H1 (cell line): Measurements from ENCODE around the gene GSKIP. TPM values are rescaled to one million over a fixed set of nuclear protein-coding genes. Genes with fewer than 3 reads are reported as not detected.
A peak's percentile ranks its signal among the peaks of the same experiment; 100 is the strongest.

Experiments used
- CTCF ChIA-PET: fragments of 300-600 bp; sonication (Branson Sonifier 250); formaldehyde crosslinking; loops from one replicate; lab custom pipeline; 2021; ENCODE audit not compliant: partially characterized antibody; lab: Charles Lee
- POLR2A ChIA-PET: fragments of 300-600 bp; sonication (Branson Sonifier 250); formaldehyde crosslinking; loops from one replicate; lab custom pipeline; 2021; ENCODE audit warnings: inconsistent platforms; ENCODE audit not compliant: partially characterized antibody; lab: Charles Lee
- DNase-seq, 2 experiments: peaks; one replicate each; pipeline versions ENCODE4 v3.0.0 to v3.0.0-alpha.2; 2010 to 2022; ENCODE audit warnings: low spot score in 2 of 2, low read depth in 1 of 2, mixed read lengths in 1 of 2
- FAIRE-seq: peaks from 2 replicates; lab custom pipeline; 2011; peaks lifted over from hg19 to GRCh38; lab: Jason Lieb, UNC
- H2AFZ ChIP-seq: 2 replicates; pipeline ENCODE4 v1.8.1; 2012; ENCODE audit warnings: low read length, inconsistent platforms
- H2AK5ac ChIP-seq: 2 replicates; pipeline ENCODE4 v1.6.1; 2013; ENCODE audit warnings: low read depth, low read length
- H2BK120ac ChIP-seq: replicated peaks from 2 replicates; pipeline ENCODE3; 2013; ENCODE audit warnings: low read depth, low read length, inconsistent platforms
- H2BK12ac ChIP-seq: 2 replicates; pipeline ENCODE4 v1.6.1; 2013; ENCODE audit warnings: low read depth, low read length
- H2BK15ac ChIP-seq: 2 replicates; pipeline ENCODE4 v1.6.1; 2013; ENCODE audit warnings: low read length
- H2BK20ac ChIP-seq: 2 replicates; pipeline ENCODE4 v1.6.1; 2013; ENCODE audit warnings: low read length
- H2BK5ac ChIP-seq: 2 replicates; pipeline ENCODE4 v1.6.1; 2013; ENCODE audit warnings: low read depth, low read length
- H3K14ac ChIP-seq: 2 replicates; pipeline ENCODE4 v1.6.1; 2013; ENCODE audit warnings: inconsistent platforms; ENCODE audit not compliant: insufficient read length
- H3K18ac ChIP-seq: 2 replicates; pipeline ENCODE4 v1.6.1; 2013; ENCODE audit warnings: low read length; ENCODE audit errors: extremely low read depth
- H3K23ac ChIP-seq: 2 replicates; pipeline ENCODE4 v1.6.1; 2013; ENCODE audit warnings: inconsistent platforms; ENCODE audit not compliant: insufficient read length
- H3K23me2 ChIP-seq: 2 replicates; pipeline ENCODE4 v1.6.1; 2013; ENCODE audit warnings: low read depth, low read length
- H3K27ac ChIP-seq: 2 replicates; pipeline ENCODE4 v1.6.1; 2011; ENCODE audit warnings: low read depth, low read length, inconsistent platforms
- H3K27me3 ChIP-seq, 4 experiments: replicated peaks in 1 of 4; 1 replicate in 1 of 4; 2 replicates in 3 of 4; pipeline versions ENCODE4 v1.6.1 to v1.8.1; 2011 to 2013; ENCODE audit warnings: low read length in 3 of 4, mild to moderate bottlenecking in 3 of 4, inconsistent platforms in 2 of 4, mixed read lengths in 2 of 4, moderate library complexity in 1 of 4; ENCODE audit not compliant: control insufficient read depth in 3 of 4, insufficient read depth in 3 of 4; ENCODE audit errors: extremely low read depth in 1 of 4
- H3K36me3 ChIP-seq, 4 experiments: 2 replicates each; pipeline versions ENCODE4 v1.6.1 to v1.8.1; 2011 to 2013; ENCODE audit warnings: mild to moderate bottlenecking in 4 of 4, low read length in 3 of 4, moderate library complexity in 2 of 4, control low read depth in 1 of 4, inconsistent platforms in 1 of 4; ENCODE audit not compliant: insufficient read depth in 4 of 4, control insufficient read depth in 2 of 4
- H3K4ac ChIP-seq: replicated peaks from 2 replicates; pipeline ENCODE3; 2013; ENCODE audit warnings: low read length, low read depth, mixed read lengths, inconsistent platforms; ENCODE audit not compliant: insufficient read length
- H3K4me1 ChIP-seq, 4 experiments: replicated peaks in 1 of 4; 1 replicate in 1 of 4; 2 replicates in 3 of 4; pipeline versions ENCODE4 v1.6.1 to v1.8.1; 2011 to 2013; ENCODE audit warnings: low read length in 3 of 4, inconsistent platforms in 2 of 4, mixed read lengths in 1 of 4; ENCODE audit not compliant: insufficient read depth in 4 of 4, control insufficient read depth in 3 of 4
- H3K4me2 ChIP-seq, 2 experiments: 2 replicates each; pipeline versions ENCODE4 v1.6.1 to v1.8.1; 2011 to 2013; ENCODE audit warnings: low read depth in 2 of 2, low read length in 2 of 2, control low read depth in 1 of 2, inconsistent platforms in 1 of 2, mild to moderate bottlenecking in 1 of 2; ENCODE audit not compliant: insufficient read depth in 1 of 2
- H3K4me3 ChIP-seq, 4 experiments: fragments of 200-600, 300-600 bp in 1 of 4; sonication (generic), shearing (Covaris generic), sonication (Bioruptor Twin) in 1 of 4; 2 replicates each; pipeline versions ENCODE4 v1.5.1 to v1.8.1; 2011 to 2016; ENCODE audit warnings: low read length in 4 of 4, low read depth in 3 of 4, control low read depth in 2 of 4, inconsistent platforms in 2 of 4, mild to moderate bottlenecking in 2 of 4, mixed read lengths in 1 of 4, moderate library complexity in 1 of 4; ENCODE audit not compliant: insufficient read depth in 2 of 4; ENCODE audit errors: extremely low read depth in 1 of 4
- H3K56ac ChIP-seq: replicated peaks from 2 replicates; pipeline ENCODE3; 2013; ENCODE audit warnings: low read depth, mild to moderate bottlenecking, mixed read lengths, low read length, inconsistent platforms; ENCODE audit not compliant: insufficient read length
- H3K79me1 ChIP-seq: 2 replicates; pipeline ENCODE4 v1.6.1; 2013; ENCODE audit warnings: low read depth, low read length, control low read depth
- H3K79me2 ChIP-seq, 2 experiments: 2 replicates each; pipeline versions ENCODE4 v1.6.1 to v1.8.1; 2012 to 2013; ENCODE audit warnings: low read length in 2 of 2, mild to moderate bottlenecking in 2 of 2, inconsistent platforms in 1 of 2; ENCODE audit not compliant: insufficient read depth in 2 of 2, control insufficient read depth in 1 of 2
- H3K9ac ChIP-seq, 4 experiments: replicated peaks in 1 of 4; 1 replicate in 1 of 4; 2 replicates in 3 of 4; pipeline versions ENCODE4 v1.6.1 to v1.8.1; 2011 to 2013; ENCODE audit warnings: low read depth in 3 of 4, low read length in 3 of 4, control low read depth in 2 of 4, mild to moderate bottlenecking in 2 of 4, moderate library complexity in 2 of 4, inconsistent platforms in 1 of 4; ENCODE audit errors: extremely low read depth in 1 of 4
- H3K9me3 ChIP-seq, 2 experiments: 2 replicates each; pipeline versions ENCODE4 v1.6.1 to v1.8.1; 2012 to 2013; ENCODE audit warnings: mild to moderate bottlenecking in 2 of 2, moderate library complexity in 2 of 2, control low read depth in 1 of 2, inconsistent platforms in 1 of 2, low read depth in 1 of 2, low read length in 1 of 2, mixed read lengths in 1 of 2; ENCODE audit not compliant: insufficient read depth in 2 of 2
- H4K20me1 ChIP-seq, 2 experiments: replicated peaks in 1 of 2; 2 replicates each; pipeline versions ENCODE3 to v1.8.1; 2011 to 2013; ENCODE audit warnings: inconsistent platforms in 2 of 2, low read length in 2 of 2, mild to moderate bottlenecking in 1 of 2; ENCODE audit not compliant: insufficient read depth in 2 of 2, control insufficient read depth in 1 of 2
- H4K5ac ChIP-seq: 2 replicates; pipeline ENCODE4 v1.6.1; 2013; ENCODE audit warnings: low read length, low read depth, mixed read lengths, inconsistent platforms; ENCODE audit not compliant: insufficient read length
- H4K8ac ChIP-seq: 2 replicates; pipeline ENCODE4 v1.8.0; 2013; ENCODE audit warnings: mild to moderate bottlenecking, moderate library complexity, low read length, inconsistent platforms; ENCODE audit not compliant: insufficient read depth; ENCODE audit errors: extremely low read depth
- H4K91ac ChIP-seq: replicated peaks from 2 replicates; pipeline ENCODE3; 2013; ENCODE audit warnings: low read length, mixed read lengths, inconsistent platforms; ENCODE audit not compliant: insufficient read length
- EGR1 ChIP-seq: IDR thresholded peaks from 2 replicates; pipeline ENCODE4 v1.6.1; 2011; ENCODE audit warnings: low read depth, low read length, borderline replicate concordance
- KDM1A ChIP-seq: fragments of 200-600, 300-600 bp; sonication (generic); IDR thresholded peaks from 2 replicates; pipeline ENCODE4 v1.7.1; 2016; ENCODE audit warnings: mild to moderate bottlenecking, low read length, borderline replicate concordance
- SIRT6 ChIP-seq: IDR thresholded peaks from one replicate; pipeline ENCODE4 v1.7.1; 2012; ENCODE audit warnings: low read length, inconsistent platforms
- WGBS, 2 experiments: shearing (Covaris generic) in 1 of 2; methylation state at CpG; one replicate each; pipeline versions ENCODE4 v1.1.6 to v1.1.7; 2013 to 2015; ENCODE audit warnings: low lambda C conversion rate in 2 of 2, mixed read lengths in 2 of 2, inconsistent platforms in 1 of 2, low coverage in 1 of 2, missing lambda C conversion rate in 1 of 2; ENCODE audit not compliant: insufficient replicate concordance in 2 of 2, insufficient coverage in 1 of 2, insufficient read length in 1 of 2; ENCODE audit errors: extremely low coverage in 1 of 2, missing lambda C conversion rate in 1 of 2; 5-methylcytosine and 5-hydroxymethylcytosine counted together
- polyA plus RNA-seq, 7 experiments: library from polyadenylated mRNA; depleted of rRNA in 3 of 7; stranded (reverse) in 5 of 7; unstranded in 2 of 7; fragments of >200 nt in 5 of 7; fragments of 200-250 nt in 2 of 7; gene quantifications; 1 replicate in 5 of 7; 2 replicates in 1 of 7; 4 replicates in 1 of 7; pipeline versions ENCODE4 v1.2.1 to v1.2.3, GENCODE V29; 2011 to 2013; ENCODE audit warnings: missing spikeins in 2 of 7, mixed read lengths in 2 of 7
- total RNA-seq: library from RNA; stranded (reverse); fragmentation: NEBNext Ultra II Directional; extraction: Animal tissue kit (Norgen Biotek cat#: 25700); gene quantifications from 2 replicates; pipeline ENCODE4 v1.2.1, GENCODE V29; 2021

GSKIP gene
- total and polyA plus RNA-seq, 2 of the 8 experiments (the other 6 are each of a cell fraction or from before 2014, with no cell fraction given), result 20.3 to 37.1 TPM

- Histone ChIP-seq H4K20me1 (no peaks in the 10 kb centered on the region), H2AK5ac (no peak overlapping the region), H3K4ac (no peak overlapping the region), H4K8ac (no peak overlapping the region), H3K23ac (no peak overlapping the region), H2BK120ac (no peak overlapping the region), H2BK20ac (no peak overlapping the region), H3K23me2 (no peaks in the 10 kb centered on the region), H3K18ac (no peak overlapping the region), H3K4me1 (no peaks in the 10 kb centered on the region), H3K4me3 (no peak overlapping the region), H3K56ac (no peak overlapping the region), H3K36me3 (no peaks in the 10 kb centered on the region), H3K27me3 (no peaks in the 10 kb centered on the region), H3K9ac (no peak overlapping the region), H4K5ac (no peak overlapping the region), H2BK15ac (no peak overlapping the region), H3K4me2 (no peak overlapping the region), H4K91ac (no peak overlapping the region), H3K27ac (no peak overlapping the region), H2BK5ac (no peak overlapping the region), H2BK12ac (no peak overlapping the region), H2AFZ (no peak overlapping the region), H3K9me3 (no peaks in the 10 kb centered on the region), H3K79me2 (no peaks in the 10 kb centered on the region), H3K79me1 (no peaks in the 10 kb centered on the region), H3K14ac (no peak overlapping the region)
- FAIRE-seq (no peak), DNase-seq (peak in 1 of 2 experiments; percentile 39)
- ChIA-PET POLR2A (no interaction called here), CTCF (interaction anchor here (0.8 kb wide), 1 partner anchor 108 kb away, joined by 3 read pairs; no protein-coding TSS in a partner anchor)
- WGBS, 2 experiments, result 84% methylated on average over 7 of the region's 9 CpGs; no CpG with 5 or more reads in 1 of the 2 experiments
- no peak for TF ChIP-seq KDM1A
- TF ChIP-seq EGR1, result no peak
- TF ChIP-seq SIRT6, result no peak
Observed at GRCh38 chr14:96399405-96399804, 36.1 kb downstream of the GSKIP start.
